VCaP (cell line): Measurements from ENCODE around the gene H2BK1.

Experiments used
- H3K27ac ChIP-seq: fragments of 450-650 bp; 2 replicates; pipeline ENCODE4 v1.5.1; 2017
- TF ChIP-seq, protein P1 (sequence below): fragments of 450-650 bp; conservative IDR thresholded peaks from 2 replicates; pipeline ENCODE4 v1.5.1; 2017; ENCODE audit warnings: mild to moderate bottlenecking, moderate library complexity

The H2BK1 gene

DNA sequence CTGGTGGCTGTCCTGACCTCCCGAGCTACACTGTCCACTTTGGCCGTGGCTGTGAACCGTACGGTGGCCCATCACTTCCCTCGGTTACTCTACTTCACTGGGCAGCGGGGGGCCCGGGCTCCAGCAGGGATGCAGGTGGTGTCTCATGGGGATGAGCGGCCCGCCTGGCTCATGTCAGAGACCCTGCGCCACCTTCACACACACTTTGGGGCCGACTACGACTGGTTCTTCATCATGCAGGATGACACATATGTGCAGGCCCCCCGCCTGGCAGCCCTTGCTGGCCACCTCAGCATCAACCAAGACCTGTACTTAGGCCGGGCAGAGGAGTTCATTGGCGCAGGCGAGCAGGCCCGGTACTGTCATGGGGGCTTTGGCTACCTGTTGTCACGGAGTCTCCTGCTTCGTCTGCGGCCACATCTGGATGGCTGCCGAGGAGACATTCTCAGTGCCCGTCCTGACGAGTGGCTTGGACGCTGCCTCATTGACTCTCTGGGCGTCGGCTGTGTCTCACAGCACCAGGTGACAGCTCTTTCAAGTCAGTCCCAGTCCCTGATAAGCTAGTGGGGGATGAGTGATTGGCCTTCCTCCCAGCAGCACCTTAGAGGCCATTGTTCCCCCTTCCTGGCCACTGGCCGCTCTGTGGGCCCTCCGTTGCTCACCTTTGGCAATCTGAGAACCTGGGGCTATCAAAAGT is 25.0 kb upstream of the H2BK1 start:
- TF ChIP-seq, protein P1, sequence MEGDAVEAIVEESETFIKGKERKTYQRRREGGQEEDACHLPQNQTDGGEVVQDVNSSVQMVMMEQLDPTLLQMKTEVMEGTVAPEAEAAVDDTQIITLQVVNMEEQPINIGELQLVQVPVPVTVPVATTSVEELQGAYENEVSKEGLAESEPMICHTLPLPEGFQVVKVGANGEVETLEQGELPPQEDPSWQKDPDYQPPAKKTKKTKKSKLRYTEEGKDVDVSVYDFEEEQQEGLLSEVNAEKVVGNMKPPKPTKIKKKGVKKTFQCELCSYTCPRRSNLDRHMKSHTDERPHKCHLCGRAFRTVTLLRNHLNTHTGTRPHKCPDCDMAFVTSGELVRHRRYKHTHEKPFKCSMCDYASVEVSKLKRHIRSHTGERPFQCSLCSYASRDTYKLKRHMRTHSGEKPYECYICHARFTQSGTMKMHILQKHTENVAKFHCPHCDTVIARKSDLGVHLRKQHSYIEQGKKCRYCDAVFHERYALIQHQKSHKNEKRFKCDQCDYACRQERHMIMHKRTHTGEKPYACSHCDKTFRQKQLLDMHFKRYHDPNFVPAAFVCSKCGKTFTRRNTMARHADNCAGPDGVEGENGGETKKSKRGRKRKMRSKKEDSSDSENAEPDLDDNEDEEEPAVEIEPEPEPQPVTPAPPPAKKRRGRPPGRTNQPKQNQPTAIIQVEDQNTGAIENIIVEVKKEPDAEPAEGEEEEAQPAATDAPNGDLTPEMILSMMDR = no peak
- H3K27ac ChIP-seq = no peak overlapping the region

DNA sequence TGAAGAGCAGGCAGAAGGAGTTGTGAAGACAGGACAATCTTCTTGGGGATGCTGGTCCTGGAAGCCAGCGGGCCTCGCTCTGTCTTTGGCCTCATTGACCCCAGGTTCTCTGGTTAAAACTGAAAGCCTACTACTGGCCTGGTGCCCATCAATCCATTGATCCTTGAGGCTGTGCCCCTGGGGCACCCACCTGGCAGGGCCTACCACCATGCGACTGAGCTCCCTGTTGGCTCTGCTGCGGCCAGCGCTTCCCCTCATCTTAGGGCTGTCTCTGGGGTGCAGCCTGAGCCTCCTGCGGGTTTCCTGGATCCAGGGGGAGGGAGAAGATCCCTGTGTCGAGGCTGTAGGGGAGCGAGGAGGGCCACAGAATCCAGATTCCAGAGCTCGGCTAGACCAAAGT is 23.5 kb upstream of the H2BK1 start:
- TF ChIP-seq, protein P1 = no peak
- peak overlapping the region; percentile 93 for H3K27ac ChIP-seq

DNA sequence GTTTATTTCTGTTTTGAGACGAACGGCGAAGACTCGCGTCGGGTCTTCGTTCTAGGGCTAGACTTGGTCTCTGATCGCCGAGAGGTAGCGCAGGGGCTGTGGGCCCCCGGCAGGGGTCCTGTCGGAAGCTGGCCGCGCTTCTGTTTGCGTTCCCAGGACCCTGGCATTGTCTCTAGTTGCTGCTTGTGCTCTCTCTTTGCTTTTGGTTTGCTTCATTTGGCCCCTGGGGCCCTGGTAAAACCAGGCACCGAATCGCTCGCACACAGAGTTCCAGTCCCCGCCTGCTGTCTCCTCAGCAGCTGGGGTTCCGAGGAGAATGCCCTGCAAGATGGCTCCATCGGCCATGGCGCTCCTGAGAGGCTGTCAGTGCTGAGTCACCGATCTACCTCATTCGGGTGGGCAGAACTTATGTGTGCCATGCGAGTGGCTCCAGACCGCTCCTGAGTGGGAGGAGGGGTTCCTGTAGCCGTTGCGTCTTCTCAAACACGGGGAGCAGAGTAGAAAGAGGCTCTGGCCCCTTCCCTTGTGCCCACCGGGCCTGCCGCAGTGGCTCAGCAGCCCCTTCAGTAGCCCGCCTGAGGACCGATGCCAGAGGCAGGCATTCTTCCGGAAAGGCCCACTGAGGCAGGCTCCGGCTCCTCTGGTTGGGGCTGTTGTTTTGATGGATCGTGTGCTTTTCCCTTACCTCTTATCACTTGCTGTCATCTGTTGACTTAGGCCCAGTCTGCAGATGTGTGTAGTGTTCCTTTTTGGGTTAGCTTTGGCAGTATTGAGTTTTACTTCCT is 22.8 kb upstream of the H2BK1 start:
- H3K27ac ChIP-seq = peak overlapping the region; percentile 93
- TF ChIP-seq, protein P1 = no peak

DNA sequence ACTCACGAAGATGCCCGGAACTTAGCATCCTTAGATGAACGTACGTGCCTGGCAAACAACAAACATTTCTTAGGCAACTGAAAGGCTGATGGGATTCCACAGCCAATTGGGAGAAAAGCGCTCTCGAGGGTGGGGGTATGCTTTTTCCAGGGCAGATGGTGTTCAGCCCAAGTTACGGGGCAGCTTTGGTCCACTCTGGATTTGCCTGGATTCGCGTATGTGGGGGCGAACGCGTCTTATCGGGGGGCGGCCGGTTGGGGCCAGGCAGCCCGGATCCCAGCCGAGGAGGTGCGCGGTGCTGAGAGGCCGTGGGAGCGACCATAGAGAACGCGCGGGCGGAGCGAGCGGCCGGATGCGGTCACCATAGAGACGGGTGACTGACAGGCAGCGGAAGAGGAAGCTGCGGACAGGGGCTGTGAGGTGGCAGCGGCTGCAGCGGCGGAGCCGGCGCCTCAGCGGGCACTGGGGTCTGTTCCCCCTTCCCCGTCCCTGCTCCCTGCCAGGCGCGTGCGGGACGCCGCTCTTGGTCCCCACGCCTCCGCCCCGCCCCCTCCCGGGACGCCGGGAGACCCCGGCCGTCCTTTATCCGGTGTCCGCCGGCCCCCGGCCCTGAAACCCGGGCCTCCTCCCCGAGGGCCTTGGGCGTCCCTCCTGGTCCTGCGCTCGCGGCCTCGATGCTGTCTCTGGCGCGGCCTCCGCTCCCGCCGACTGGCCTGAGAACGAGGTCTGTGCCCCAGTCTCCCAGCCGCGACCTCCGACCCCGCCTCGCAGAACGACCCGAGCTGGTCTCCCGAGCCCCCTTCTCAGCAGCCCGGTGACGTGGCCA is 22.0 kb upstream of the H2BK1 start, which contains the start of gene CHPF2:
CHPF2 (plus strand) TSS at position 393 of the 826 bp plus-strand sequence. CDS start 1,529 bp downstream, outside the sequence.
- TF ChIP-seq, protein P1 = no peak
- H3K27ac ChIP-seq = peak within 1 kb of the TSS; percentile 93

DNA sequence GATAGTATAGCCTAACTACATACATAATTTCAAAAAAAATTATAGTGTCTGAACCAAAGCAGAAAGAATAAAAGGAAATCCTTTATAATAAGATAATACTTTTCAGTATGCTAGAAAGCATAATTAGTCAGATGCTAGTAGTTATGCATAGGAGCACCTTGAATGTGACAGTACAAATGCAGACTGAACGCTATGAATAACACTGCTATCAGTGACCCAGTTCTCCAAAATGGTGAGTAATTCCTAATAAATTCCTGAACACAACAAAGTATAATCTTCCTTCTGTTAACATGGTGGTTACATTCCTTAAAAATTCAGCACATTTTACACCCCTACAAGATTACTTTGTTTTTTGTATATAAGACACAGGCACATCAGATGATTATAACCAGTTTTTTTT is 20.8 kb upstream of the H2BK1 start:
- TF ChIP-seq, protein P1 = no peak
- peak overlapping the region; percentile 93 for H3K27ac ChIP-seq

DNA sequence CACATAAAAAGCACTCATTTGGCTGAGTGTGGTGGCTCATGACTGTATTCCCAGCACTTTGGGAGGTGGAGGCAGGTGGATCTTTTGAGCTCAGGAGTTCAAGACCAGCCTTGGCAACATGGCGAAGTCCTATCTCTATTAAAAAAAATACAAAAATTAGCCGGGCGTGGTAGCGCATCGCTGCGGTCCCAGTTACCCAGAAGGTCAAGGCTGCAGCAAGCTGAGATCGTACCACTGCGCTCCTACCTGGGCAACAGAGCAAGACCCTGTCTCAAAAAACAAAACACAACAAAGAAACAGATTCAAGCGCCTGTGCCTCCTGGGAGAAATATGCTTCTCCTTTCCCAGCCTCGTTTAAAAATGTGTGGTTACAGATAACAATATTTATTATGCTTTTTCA is 19.0 kb upstream of the H2BK1 start:
- H3K27ac ChIP-seq = no peak overlapping the region
- TF ChIP-seq, protein P1 = no peak
